Right kidney (tissue), 1 donor: ENCODE measurements around the gene ASTN2.

ENCODE experiments used
- DNase-seq: peaks from one replicate; pipeline ENCODE4 v3.0.0-alpha.2; 2016

ASTN2 gene

DNA sequence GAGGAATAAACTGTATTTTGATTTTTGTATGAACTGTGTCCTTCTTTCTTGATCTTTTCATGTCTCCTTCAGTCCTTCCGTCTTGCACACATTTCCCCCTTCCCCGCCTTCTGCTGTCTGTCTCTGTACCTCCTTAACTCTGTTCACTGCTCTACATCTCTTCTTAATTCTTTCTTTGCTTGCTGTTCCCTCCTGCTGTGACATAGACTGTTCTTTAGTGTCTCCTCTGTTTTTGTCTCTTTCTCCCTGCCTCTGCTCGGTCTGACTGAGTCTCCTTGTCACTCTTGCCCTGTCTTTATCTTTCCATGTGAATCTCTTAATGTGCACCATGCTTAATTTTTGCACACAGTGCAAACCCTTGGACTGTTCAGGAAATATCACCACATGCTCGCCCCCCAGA is 614.8 kb downstream of the ASTN2 start:
- no peak for DNase-seq

DNA sequence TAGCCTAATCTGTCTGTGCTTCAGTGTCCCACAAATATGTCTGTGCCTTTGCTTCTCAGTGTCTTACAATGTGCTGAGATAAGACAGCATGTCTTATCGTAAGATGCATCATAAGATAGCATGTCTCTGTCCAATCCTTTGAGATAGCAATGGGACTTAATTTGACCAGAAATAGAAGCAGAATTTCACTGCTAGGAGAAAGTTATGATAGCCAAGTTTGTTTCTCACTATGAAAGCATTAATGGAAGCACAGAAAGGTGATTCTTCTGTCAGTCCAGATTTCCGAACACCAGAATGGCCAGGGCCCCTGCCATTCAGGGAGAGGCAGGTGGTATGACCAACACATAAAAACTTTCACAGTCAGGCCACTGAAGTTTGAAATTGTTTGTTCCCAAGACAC is 616.3 kb downstream of the ASTN2 start:
- no peak for DNase-seq

DNA sequence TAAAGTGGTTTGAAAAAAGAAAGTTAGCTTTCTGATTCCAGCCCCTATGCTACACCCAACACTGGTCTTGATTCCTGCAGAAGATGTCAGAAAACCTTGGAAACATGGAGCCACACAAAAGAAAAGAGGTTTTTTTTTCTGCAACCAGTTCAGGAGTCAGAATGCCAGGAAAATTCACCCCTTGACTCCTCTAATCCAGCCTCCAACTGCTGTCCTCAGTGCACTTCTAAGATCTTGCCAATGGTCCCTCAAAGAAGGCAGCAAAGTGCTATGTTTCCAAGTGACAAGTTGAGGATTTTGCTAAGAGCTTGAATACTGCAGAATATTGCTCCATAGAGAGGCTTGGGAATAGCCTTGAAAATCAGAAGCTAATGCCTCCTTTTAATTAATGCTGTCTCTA is 617.6 kb downstream of the ASTN2 start:
- no peak for DNase-seq

DNA sequence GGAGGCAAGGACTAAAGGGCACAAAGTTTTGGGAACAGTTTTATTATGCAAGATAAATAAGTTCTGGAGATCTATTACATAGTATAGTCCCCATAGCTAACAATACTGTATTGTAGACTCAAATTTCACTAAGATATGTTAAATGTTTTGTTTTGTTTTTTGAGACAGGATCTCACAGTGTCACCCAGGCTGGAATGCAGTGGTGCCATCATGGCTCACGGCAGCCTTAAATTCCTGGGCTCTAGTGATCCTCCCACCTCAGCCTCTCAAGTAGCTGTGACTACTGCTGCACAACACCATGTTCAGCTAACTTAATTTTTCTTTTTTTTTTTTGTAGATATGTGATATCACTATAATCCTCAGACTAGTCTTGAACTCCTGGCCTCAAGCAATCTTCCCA is 618.2 kb downstream of the ASTN2 start:
- no peak for DNase-seq

DNA sequence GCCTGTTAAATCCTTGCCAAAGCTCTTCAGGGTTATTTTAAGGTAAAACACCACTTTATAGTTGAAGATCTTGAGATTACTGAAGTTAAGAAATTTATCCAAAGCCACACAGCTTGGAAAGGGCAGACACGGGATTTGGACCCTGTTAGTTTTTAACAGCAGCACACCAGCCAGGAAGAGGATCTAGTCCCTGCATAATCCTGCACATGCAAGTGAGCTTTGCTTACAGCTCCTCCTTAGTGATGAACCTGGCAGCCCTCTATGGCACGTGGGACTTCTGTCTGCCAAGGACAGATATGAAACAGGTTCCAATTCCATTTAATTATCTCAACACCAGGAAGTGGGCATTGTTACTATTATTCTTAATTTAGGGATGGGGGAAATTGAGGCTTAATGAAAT is 619.0 kb downstream of the ASTN2 start:
- no peak for DNase-seq

DNA sequence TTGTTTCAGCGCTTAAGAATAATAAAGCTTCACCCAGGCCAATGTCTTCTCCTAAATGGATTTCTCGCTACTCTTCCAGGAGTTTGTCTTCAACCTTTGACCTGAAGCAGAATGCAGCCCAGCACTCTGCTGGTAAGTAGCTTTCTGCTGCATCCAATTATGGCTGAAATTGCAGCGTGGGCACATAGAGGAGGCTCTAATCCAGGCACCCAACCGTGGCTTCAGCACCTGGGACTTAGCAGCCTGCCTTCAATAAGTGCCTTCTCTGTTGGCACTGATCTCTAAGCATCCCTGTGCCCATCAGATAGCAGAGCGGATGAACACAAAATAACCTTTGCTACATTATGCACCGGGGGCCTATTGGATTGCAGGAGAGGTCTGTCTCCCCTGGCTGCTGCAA is 622.6 kb downstream of the ASTN2 start:
- no peak for DNase-seq

DNA sequence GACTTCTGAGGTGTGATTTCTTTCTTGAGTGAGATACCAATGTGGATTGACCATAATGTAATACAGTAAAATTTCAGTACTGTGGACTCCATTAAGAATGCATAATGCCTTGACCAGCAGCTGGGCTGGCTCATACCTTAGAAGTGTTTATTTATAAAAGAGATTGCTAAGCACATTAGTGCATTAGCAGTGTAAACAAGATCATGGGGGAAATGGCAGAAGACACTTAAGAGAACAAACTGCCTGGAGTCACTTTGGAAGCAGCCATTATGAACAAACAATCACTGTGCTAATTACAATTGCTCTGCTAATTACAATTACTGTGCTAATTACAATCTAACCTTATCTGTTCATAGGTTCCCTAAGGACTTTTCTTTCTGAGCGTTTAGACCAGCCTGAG is 623.5 kb downstream of the ASTN2 start:
- no peak for DNase-seq

DNA sequence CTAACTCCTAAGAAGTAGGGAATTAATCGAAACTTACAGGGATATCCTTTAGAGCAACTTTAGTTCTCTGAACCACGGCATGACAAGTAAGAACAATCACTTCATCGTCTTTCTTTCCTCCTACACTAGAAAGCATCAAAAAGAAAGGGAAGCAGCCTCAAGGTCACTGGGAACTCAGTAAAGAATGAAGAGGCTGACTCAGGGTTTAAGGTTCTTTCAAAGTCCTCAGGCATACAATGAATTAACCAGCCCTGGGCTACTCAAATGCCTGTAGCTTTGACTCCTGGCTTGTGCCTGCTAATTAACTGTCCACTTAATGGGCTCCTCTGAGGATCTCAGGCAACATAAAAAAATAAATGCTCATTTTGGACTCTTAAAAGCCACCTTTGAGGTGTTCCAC is 625.8 kb downstream of the ASTN2 start:
- DNase-seq: no peak

DNA sequence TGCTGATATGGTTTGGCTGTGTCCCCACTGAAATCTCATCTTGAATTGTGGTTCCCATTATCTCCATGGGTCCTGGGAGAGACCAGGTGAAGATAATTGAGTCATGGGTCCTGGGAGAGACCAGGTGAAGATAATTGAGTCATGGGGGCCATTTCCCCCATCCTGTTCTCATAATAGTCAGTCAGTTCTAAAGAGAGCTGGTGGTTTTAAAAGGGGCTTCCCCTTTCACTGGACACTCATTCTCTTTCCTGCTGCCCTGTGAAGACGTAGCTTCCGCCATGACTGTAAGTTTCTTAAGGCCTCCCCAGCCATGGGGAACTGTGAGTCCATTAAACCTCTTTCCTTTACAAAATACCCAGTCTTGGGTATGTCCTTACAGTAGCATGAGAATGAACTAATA is 628.1 kb downstream of the ASTN2 start:
- no peak for DNase-seq

DNA sequence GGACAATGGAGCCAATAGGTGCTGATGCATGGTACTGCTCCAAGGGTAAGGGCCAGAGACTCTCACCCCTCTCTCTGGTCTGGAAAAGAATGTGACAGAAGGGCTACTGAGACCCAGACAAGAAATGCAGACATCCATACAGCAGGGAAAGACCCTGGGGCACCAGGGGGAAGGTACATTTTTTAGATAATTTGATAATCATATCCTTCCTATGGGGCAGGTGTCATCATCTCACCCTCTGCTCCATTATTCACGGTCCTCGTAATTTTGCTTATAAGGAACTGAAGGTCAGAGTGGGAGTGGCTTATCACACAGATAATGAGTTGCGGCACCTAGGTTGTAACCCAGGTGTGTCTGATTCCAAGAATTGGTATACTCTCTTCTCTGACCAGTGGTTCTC is 637.7 kb downstream of the ASTN2 start:
- DNase-seq: no peak

DNA sequence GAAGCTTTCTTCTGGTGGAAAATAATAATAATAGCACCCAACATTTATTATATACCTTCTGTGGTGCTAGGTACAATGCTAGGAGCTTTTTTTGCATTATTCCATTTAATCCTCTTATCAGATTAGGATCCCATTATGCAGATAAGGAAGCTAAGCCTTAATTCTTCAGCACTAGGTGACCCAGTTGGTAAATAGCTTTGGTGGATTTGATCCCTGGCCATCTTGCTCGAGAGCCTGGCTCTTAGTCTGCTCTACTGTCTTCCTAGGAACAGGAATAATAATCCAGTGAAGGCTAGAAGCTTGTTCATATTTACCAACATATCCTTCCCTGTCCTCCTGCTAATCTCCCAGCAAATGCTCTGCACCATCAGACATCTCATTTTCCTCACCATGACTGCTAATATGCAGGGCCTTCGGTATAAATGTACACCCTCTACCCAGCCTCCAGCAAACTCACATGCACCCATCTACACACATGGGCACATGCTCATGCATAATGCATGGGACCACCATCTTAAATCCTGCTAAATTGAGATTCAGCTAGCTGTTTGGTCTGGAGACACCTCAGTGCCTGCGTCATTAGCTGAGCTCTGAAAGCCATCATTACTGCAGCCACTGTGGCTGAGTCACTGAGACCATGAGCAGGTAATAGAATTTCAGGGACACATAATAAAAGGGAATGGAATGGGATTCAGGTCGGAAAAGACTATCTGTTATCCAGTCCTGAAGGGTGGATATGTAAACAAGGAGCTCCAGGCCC is 640.3 kb downstream of the ASTN2 start:
- no peak for DNase-seq

DNA sequence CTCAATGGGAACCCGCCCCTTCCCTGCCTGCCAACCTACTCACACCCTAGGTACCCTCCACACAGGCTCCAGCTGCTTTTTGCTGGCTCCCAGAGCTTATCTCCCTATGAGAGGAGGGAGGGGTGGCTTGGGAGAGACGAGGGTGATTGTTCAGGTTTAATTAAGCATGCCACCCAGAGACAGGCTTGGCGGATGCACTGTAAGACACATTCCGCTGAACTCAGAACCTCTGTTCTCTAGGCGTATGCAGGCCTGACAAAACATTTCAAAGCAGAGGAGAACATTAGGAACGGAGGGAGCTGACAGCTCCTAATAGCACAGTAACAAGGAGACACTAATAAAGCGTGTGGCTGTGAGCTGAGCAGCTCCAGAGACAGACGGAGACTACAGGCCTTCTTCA is 647.6 kb downstream of the ASTN2 start:
- no peak for DNase-seq

DNA sequence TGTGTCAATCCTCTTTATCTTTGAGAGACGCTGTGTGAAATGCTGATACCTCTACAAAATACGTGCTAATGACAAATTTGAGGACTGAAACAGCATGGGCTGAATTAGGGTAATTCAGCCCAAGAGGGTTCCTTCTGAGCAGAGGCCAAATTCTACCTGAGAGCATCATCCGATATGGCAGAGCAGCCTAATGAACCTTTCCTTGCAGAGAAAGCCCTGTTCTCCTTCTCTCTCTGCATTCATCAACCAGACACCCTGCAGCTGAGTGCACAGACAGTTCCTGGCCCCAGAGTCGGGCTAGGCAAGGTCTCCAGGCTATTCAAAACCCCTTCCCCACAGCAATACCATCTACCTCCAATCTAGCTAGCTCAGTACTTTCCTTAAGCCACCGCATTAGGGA is 649.8 kb downstream of the ASTN2 start:
- DNase-seq: no peak

DNA sequence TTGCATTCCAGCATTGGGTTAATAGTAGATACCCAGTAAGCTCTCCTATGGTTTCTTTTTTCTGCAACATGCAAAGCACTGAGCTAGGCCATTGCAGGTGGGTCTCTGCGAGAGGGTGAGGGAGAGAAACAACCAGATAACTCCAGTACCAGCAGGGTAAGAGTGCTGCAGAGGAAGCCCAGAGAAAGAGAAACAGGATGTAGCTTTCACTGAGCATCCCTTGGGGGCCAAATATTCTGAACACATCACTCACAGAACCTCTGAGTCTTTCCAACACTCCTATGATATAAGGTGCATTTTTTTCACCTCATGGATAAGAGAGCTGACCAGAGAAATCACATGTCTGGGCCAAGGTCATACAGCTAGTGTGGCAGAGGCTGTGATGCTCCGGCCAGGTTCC is 651.1 kb downstream of the ASTN2 start:
- no peak for DNase-seq

DNA sequence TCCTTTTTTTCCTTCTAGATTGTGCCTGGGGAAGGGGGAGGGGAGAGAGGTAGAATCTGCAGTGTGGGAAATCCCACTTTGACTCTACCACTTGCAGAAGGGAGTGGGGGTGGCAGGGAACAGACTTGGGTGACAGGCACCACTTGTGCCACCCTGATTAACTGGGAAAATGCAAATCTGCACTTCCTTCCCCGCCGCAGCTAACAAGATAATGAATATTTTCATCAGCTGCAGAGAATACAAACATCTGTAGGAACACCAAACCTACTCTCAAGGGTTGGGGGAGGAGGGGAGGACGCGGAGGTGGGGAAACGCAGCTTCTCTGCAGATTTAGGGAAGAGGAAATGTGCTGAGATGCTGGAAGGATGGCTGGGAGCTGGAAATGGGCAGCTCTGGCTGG is 654.2 kb downstream of the ASTN2 start:
- no peak for DNase-seq

DNA sequence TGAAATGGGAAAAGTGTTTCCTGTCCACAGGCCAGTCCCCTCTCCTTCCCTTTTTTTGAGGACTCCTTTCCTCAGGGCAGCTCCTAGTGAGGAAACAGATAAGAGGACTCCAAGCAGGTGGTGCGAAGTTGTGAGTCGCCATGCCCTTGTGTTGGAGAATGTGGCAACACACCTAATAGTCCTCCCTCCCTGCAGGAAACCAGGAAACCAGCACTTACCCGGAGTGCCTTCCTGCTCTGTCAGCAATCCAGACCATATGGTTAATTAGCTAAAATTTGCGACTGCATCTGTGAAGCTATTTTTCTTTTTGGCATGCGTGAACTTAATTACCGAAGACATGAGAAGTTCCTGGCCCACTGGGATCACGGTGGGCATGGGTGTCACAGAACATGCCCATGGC is 657.8 kb downstream of the ASTN2 start:
- DNase-seq: no peak

DNA sequence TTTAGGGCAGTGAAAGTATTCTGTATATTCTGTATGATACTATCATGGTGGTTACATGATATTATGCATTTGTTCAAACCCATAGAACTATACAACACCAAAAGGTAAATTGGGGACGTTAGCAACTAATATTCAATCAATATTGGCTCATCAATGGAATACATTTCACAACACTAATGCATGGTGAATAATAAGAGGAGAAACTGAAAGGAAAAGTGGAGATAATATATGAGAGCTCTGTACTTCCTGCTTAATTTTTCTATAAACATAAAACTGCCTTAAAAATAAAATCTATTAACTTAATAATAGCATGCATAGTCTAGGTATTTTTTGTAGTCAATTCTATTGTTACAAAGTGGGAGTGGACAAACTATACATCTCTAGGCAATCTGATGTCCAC is 661.5 kb downstream of the ASTN2 start:
- DNase-seq: no peak

DNA sequence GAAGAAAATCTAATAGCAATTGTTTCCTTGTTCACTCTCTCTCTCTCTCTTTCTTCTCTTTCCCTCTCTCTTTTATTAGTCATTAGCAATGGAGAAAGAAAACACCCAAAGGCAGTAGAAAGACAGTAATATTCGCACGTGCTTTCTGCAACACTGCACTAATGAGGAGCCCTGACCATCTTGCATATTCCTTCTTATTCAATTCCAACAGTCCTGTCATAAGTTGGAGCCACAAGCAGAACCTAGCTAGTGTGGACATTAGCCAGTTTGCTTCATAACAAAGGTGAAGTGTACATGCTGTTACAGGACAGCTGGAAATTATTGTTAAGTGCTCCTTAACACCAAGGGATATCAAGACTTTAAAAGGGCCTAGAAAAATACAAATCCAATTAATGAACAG is 664.3 kb downstream of the ASTN2 start:
- no peak for DNase-seq

DNA sequence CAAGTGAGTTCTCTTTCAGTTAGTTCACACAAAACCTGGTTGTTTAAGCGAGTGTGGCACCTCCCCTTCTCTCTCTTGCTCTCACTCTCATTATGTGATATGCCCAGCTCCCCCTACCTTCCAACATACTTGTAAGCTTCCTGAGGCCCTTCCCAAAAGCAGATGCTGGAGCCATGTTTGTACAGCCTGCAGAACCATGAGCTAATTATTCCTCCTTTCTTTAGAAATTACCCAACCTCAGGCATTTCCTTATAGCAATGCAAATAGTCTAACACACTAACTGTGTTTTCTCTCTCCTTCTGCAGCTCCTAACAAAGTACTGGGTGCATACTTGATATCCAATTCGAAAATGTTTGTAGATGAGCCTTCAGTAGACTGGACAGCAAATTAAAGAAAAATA is 665.1 kb downstream of the ASTN2 start:
- DNase-seq: no peak

DNA sequence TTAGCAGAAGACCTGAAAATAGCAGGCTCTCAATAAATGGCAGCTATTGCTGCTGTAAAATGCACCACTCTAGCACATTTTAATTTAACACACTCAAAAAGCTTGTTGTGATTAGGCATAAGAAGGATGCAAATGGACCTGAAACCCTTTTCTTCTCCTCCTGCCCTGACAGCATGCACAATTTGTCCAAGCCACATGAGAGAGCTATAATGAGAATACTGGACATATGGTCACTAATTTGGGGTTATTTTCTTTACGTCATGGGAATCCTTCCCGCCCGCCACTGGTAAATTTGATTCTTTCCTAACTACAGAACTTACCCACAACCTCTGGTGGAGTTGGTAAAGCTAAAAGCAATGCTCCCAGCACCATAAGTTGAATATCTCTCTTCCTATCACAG is 665.7 kb downstream of the ASTN2 start:
- DNase-seq: no peak

DNA sequence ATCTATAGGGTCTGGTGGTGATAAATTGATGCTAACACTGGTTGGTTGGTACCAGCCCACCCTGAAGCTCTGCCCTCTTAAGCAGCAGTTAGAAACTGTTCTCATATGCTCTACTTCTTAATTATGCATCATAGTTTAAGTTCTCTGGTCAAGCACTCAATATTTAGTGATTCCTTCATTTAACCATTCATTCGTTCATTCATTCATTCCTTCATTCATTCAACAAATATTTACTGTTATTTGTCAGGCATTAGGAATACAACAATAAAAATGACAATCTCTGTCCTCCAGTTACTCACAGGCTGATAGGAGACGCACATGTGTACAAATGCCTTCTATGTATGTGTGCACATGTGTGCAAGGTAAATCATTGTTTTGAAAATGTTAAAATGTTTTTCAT is 673.1 kb downstream of the ASTN2 start:
- no peak for DNase-seq

DNA sequence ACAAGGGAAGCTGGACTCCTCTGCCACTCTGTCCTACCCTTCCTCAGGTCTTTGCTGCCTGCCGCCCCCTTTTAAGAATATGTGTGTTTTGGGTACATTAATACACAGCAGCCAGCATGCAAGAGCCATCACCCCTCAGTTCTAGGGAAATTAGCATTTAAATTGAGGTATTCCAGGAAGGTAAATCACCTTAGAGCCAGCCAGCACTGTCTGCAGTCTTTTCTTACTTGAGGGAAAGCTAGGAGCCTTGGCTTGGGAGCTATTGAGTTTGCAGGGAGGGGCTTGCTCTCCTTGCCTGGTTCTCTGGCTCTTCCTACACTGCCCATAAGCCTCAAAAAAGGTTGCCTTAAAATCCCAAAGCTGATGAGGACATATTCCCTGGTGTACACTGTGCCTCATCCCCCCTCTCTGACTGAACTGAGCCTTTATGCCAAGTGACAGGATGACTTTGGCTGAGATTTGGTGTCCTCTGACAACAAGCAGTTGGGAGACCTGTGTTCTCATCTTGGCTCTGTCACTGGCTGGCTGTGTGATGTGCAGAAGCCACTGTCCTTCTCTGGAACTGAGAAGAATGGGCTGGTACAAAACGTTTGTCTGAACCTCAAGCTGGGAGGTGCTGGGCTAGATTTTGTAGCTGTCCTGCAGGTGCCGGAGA is 673.6 kb downstream of the ASTN2 start:
- no peak for DNase-seq

DNA sequence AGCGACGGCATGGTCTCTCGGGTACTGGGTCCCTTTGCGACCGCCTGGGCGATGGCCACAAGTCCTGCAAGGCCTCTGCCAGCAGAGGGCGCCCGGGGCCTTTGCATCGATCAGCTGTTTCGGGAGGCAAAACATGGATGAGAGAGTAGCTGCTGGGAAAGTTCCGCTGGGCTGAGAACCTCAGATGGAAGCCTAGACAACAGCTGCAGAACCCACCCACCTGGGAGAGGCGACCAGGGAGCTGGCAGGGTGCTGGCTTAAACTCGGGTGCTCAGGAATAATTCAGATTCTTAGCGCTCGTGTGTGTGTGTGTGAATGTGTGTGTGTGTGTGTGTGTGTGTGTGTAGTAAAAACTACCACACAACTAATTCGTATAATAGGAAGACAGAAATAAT is 677.7 kb downstream of the ASTN2 start:
- peak; percentile 57 for DNase-seq

DNA sequence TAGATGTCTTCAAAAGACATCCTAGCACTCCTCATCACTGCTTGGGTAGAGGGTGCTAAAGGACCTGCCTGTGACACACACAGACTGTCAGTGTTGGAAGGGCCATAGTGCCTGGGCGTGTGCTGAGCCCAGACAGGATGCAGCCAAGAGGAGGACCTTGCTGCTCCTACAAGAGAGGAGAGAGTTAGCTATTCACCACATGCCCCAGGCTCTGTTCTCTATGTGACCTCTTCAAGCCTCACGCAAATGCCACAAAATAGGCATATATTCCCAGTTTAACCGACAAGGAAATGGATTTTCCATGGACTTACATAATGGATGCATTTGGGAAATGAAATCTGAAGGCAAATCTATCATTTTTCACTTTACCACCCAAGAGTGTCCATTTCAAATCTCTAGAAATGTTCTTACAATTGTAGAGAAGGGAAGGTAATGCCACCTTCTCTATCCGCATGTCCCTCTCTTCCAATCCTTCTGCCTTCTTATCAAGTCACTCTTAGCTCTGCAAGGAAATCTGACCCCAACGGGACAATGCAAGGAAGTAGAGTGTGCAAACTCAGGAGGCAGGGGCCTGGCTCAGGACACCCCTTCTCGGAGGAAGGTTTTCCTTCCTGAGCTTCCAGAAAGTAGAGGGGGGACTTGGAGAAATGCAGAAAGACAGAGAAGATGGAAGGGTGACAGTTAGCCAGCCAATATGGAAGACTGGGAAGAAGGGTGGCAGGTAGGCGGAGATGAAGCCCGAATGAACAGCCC is 678.3 kb downstream of the ASTN2 start:
- DNase-seq: no peak
